IMR-90 (cell line): ENCODE data around the gene MGAT5. TPM values are rescaled to one million over a fixed set of nuclear protein-coding genes. Genes with fewer than 3 reads are reported as not detected.

Source experiments
- ATAC-seq: fragments of 200-7000 bp; cut with Tn5 transposase; 2 replicates; pipeline ENCODE4 v1.9.1; 2020; ENCODE audit warnings: low read depth, mild to moderate bottlenecking, moderate library complexity
- BruUV-seq: library from RNA; stranded (reverse); fragments of 400-500 nt; replicated peaks from 2 replicates; lab custom pipeline; 2021; lab: Mats Ljungman, UMichigan
- CTCF ChIA-PET: fragments of 300-600 bp; formaldehyde crosslinking; extraction: SDS; loops from one replicate; lab custom pipeline; 2021; ENCODE audit warnings: antibody characterized with exemption; lab: Yijun Ruan, JAX
- POLR2A ChIA-PET: fragments of 300-600 bp; sonication (Branson Sonifier 250); formaldehyde crosslinking; loops from one replicate; lab custom pipeline; 2022; ENCODE audit warnings: antibody characterized with exemption; ENCODE audit not compliant: unreplicated experiment; lab: Charles Lee
- DNase-seq: peaks from one replicate; pipeline ENCODE4 v3.0.0; 2013
- H2AFZ ChIP-seq: replicated peaks from 2 replicates; pipeline ENCODE3; 2013; ENCODE audit warnings: low read length, mild to moderate bottlenecking; ENCODE audit not compliant: poor library complexity
- H2AK5ac ChIP-seq: 2 replicates; pipeline ENCODE4 v1.6.1; 2013; ENCODE audit warnings: low read depth, low read length, inconsistent platforms
- H2AK9ac ChIP-seq: replicated peaks from 2 replicates; pipeline ENCODE3; 2013; ENCODE audit warnings: mild to moderate bottlenecking, low read depth, low read length, moderate library complexity; ENCODE audit not compliant: poor library complexity
- H2BK120ac ChIP-seq: 2 replicates; pipeline ENCODE4 v1.6.1; 2013; ENCODE audit warnings: low read depth, low read length, inconsistent platforms
- H2BK15ac ChIP-seq: 3 replicates; pipeline ENCODE4 v1.6.1; 2013; ENCODE audit warnings: low read depth, low read length, inconsistent platforms
- H2BK20ac ChIP-seq: 2 replicates; pipeline ENCODE4 v1.6.1; 2013; ENCODE audit warnings: low read depth, mild to moderate bottlenecking, inconsistent platforms, low read length, moderate library complexity
- H2BK5ac ChIP-seq: 2 replicates; pipeline ENCODE4 v1.6.1; 2013; ENCODE audit warnings: mild to moderate bottlenecking, low read depth, low read length, inconsistent platforms; ENCODE audit not compliant: poor library complexity, severe bottlenecking
- H3K14ac ChIP-seq: replicated peaks from 2 replicates; pipeline ENCODE4 v1.6.1; 2013; ENCODE audit warnings: low read depth, low read length, inconsistent platforms
- H3K18ac ChIP-seq: 2 replicates; pipeline ENCODE4 v1.6.1; 2013; ENCODE audit warnings: low read depth, low read length, control low read depth
- H3K23ac ChIP-seq: 2 replicates; pipeline ENCODE4 v1.6.1; 2013; ENCODE audit warnings: low read depth, low read length, inconsistent platforms
- H3K27ac ChIP-seq: 2 replicates; pipeline ENCODE4 v1.5.1; 2013; ENCODE audit warnings: mild to moderate bottlenecking, control low read depth, low read length; ENCODE audit not compliant: insufficient read depth
- H3K27me3 ChIP-seq: 2 replicates; pipeline ENCODE4 v1.6.1; 2013; ENCODE audit warnings: low read length; ENCODE audit not compliant: control insufficient read depth, insufficient read depth
- H3K36me3 ChIP-seq: 2 replicates; pipeline ENCODE4 v1.6.1; 2013; ENCODE audit warnings: low read length, mixed read lengths; ENCODE audit not compliant: control insufficient read depth, insufficient read depth
- H3K4ac ChIP-seq: 2 replicates; pipeline ENCODE4 v1.6.1; 2013; ENCODE audit warnings: low read depth, low read length, inconsistent platforms
- H3K4me1 ChIP-seq: 2 replicates; pipeline ENCODE4 v1.6.1; 2013; ENCODE audit warnings: low read length, mixed read lengths; ENCODE audit not compliant: control insufficient read depth, insufficient read depth
- H3K4me2 ChIP-seq: 2 replicates; pipeline ENCODE4 v1.6.1; 2013; ENCODE audit warnings: low read depth, mild to moderate bottlenecking, control low read depth, low read length, moderate library complexity
- H3K4me3 ChIP-seq: 2 replicates; pipeline ENCODE4 v1.5.1; 2013; ENCODE audit warnings: low read depth, mild to moderate bottlenecking, control low read depth, low read length, moderate library complexity; ENCODE audit not compliant: insufficient read depth
- H3K56ac ChIP-seq: 2 replicates; pipeline ENCODE4 v1.6.1; 2013; ENCODE audit warnings: low read length, inconsistent platforms; ENCODE audit not compliant: insufficient read depth; ENCODE audit errors: extremely low read depth
- H3K79me1 ChIP-seq, 2 experiments: 2 replicates each; pipeline ENCODE4 v1.6.1; 2013; ENCODE audit warnings: low read length in 2 of 2, inconsistent platforms in 1 of 2, low read depth in 1 of 2
- H3K9ac ChIP-seq: 2 replicates; pipeline ENCODE4 v1.6.1; 2013; ENCODE audit warnings: low read depth, low read length, control low read depth
- H3K9me1 ChIP-seq: 2 replicates; pipeline ENCODE4 v1.6.1; 2013; ENCODE audit warnings: low read length, inconsistent platforms; ENCODE audit not compliant: insufficient read depth
- H3K9me3 ChIP-seq: 2 replicates; pipeline ENCODE4 v1.6.1; 2013; ENCODE audit warnings: low read length; ENCODE audit not compliant: control insufficient read depth, insufficient read depth
- H4K20me1 ChIP-seq: 2 replicates; pipeline ENCODE4 v1.6.1; 2013; ENCODE audit warnings: low read length, inconsistent platforms; ENCODE audit not compliant: insufficient read depth
- H4K5ac ChIP-seq: 2 replicates; pipeline ENCODE4 v1.6.1; 2013; ENCODE audit warnings: mild to moderate bottlenecking, low read depth, low read length, control low read depth
- H4K8ac ChIP-seq, 2 experiments: 2 replicates each; pipeline ENCODE4 v1.6.1; 2013; ENCODE audit warnings: low read depth in 2 of 2, low read length in 2 of 2, control low read depth in 1 of 2, inconsistent platforms in 1 of 2
- H4K91ac ChIP-seq: 2 replicates; pipeline ENCODE4 v1.6.1; 2013; ENCODE audit warnings: low read depth, low read length, inconsistent platforms; ENCODE audit not compliant: insufficient read depth
- BHLHE40 ChIP-seq: fragments of 150-350 bp; IDR thresholded peaks from 2 replicates; pipeline ENCODE4 v1.6.1; 2016; ENCODE audit warnings: mild to moderate bottlenecking, low read depth, low read length
- CEBPB ChIP-seq: IDR thresholded peaks from 2 replicates; pipeline ENCODE4 v1.6.1; 2012; ENCODE audit warnings: low read depth, low read length, improper control_type of control experiment
- CHD1 ChIP-seq: IDR thresholded peaks from 2 replicates; pipeline ENCODE4 v1.6.1; 2012; ENCODE audit warnings: low read depth, low read length, improper control_type of control experiment
- FOS ChIP-seq: fragments of 150-350 bp; IDR thresholded peaks from 2 replicates; pipeline ENCODE4 v1.6.1; 2016; ENCODE audit warnings: low read depth, low read length
- MAZ ChIP-seq: IDR thresholded peaks from 2 replicates; pipeline ENCODE4 v1.6.1; 2012; ENCODE audit warnings: low read depth, mild to moderate bottlenecking, low read length, improper control_type of control experiment, moderate library complexity, borderline replicate concordance
- MXI1 ChIP-seq: IDR thresholded peaks from 2 replicates; pipeline ENCODE4 v1.6.1; 2012; ENCODE audit warnings: low read depth, mild to moderate bottlenecking, low read length, moderate library complexity, borderline replicate concordance
- NFE2L2 ChIP-seq: fragments of 150-350 bp; IDR thresholded peaks from 2 replicates; pipeline ENCODE4 v1.6.1; 2016; ENCODE audit warnings: low read depth, mild to moderate bottlenecking, low read length
- POLR2A ChIP-seq: IDR thresholded peaks from 2 replicates; pipeline ENCODE4 v1.6.1; 2012; ENCODE audit warnings: mild to moderate bottlenecking, low read depth, low read length
- RAD21 ChIP-seq: IDR thresholded peaks from 2 replicates; pipeline ENCODE4 v1.6.1; 2012; ENCODE audit warnings: low read length, improper control_type of control experiment
- RCOR1 ChIP-seq: IDR thresholded peaks from 2 replicates; pipeline ENCODE4 v1.6.1; 2012; ENCODE audit warnings: mild to moderate bottlenecking, low read length, improper control_type of control experiment; ENCODE audit not compliant: insufficient replicate concordance
- RFX5 ChIP-seq: IDR thresholded peaks from 2 replicates; pipeline ENCODE4 v1.8.0; 2012; ENCODE audit warnings: low read depth, mild to moderate bottlenecking, low read length, moderate library complexity
- SMC3 ChIP-seq: fragments of 150-350 bp; IDR thresholded peaks from 2 replicates; pipeline ENCODE4 v1.6.1; 2016; ENCODE audit warnings: low read depth, mild to moderate bottlenecking, antibody characterized with exemption, low read length, moderate library complexity
- USF2 ChIP-seq: fragments of 150-350 bp; IDR thresholded peaks from 2 replicates; pipeline ENCODE4 v1.6.1; 2017; ENCODE audit warnings: mild to moderate bottlenecking, antibody characterized with exemption, low read length, low read depth
- WGBS, 2 experiments: methylation state at CpG; one replicate each; pipeline versions ENCODE4 v1.1.5 to v1.1.7; 2013; ENCODE audit warnings: missing lambda C conversion rate in 2 of 2; ENCODE audit not compliant: insufficient read length in 1 of 2; ENCODE audit errors: extremely low coverage in 2 of 2; 5-methylcytosine and 5-hydroxymethylcytosine counted together
- dilution Hi-C: fragments of 300-500 bp; cut with HindIII; formaldehyde crosslinking; loops from one replicate; pipeline ENCODE4 v1.14.3; 2018; ENCODE audit warnings: low sequenced_read_pairs; ENCODE audit not compliant: unreplicated experiment
- in situ Hi-C: fragments of 300-500 bp; cut with MboI; formaldehyde crosslinking; loops from 3 replicates; pipeline ENCODE4 v1.14.3; 2019; ENCODE audit warnings: low sequenced_read_pairs, inconsistent platforms, mixed read lengths
- intact Hi-C: fragments of 100-400 bp; cut with micrococcal nuclease; formaldehyde crosslinking; loops from 2 replicates; pipeline ENCODE4 v1.10.0; 2022
- polyA plus RNA-seq, 3 experiments: library from polyadenylated mRNA; depleted of rRNA; stranded (reverse); fragments of >200 nt; gene quantifications; 2 replicates each; pipeline ENCODE4 v1.2.3, GENCODE V29; 2012; ENCODE audit warnings: low replicate concordance in 1 of 3
- total RNA-seq: library from RNA; depleted of rRNA; stranded (reverse); fragments of >200 nt; gene quantifications from 2 replicates; pipeline ENCODE4 v1.2.3, GENCODE V29; 2012
- TF ChIP-seq, protein P1 (sequence below): fragments of 150-350 bp; IDR thresholded peaks from 2 replicates; pipeline ENCODE4 v1.6.1; 2016; ENCODE audit warnings: low read depth, mild to moderate bottlenecking, low read length, moderate library complexity, borderline replicate concordance

MGAT5 gene
- total and polyA plus RNA-seq, 2 of the 4 experiments (the other 2 are of a cell fraction), result 22.9 to 59.9 TPM

GRCh38 chr2:134338208-134338607, 84.3 kb downstream of the MGAT5 start:
- Histone ChIP-seq H2BK15ac (no peak overlapping the region), H2AFZ (no peak overlapping the region), H3K23ac (no peak overlapping the region), H3K4me3 (no peak overlapping the region), H4K8ac (no peak overlapping the region), H3K56ac (no peak overlapping the region), H3K79me1 (peaks cover 10 to 18% of the 10 kb centered on the region in 2 experiments), H2BK120ac (no peak overlapping the region), H2AK5ac (no peak overlapping the region), H3K4me2 (no peak overlapping the region), H3K14ac (no peak overlapping the region), H3K9me3 (no peaks in the 10 kb centered on the region), H2BK5ac (no peak overlapping the region), H3K36me3 (peaks cover 17% of the 10 kb centered on the region), H3K27ac (no peak overlapping the region), H4K20me1 (no peaks in the 10 kb centered on the region), H2BK20ac (no peak overlapping the region), H3K4ac (no peak overlapping the region), H3K27me3 (no peaks in the 10 kb centered on the region), H3K4me1 (no peaks in the 10 kb centered on the region; the same call in 1 of the 2 replicates), H4K91ac (no peak overlapping the region), H3K18ac (no peak overlapping the region), H4K5ac (no peak overlapping the region), H3K9ac (no peak overlapping the region), H3K9me1 (no peaks in the 10 kb centered on the region), H2AK9ac (no peak overlapping the region)
- dilution Hi-C loops, result no loop called here
- no CpG with 5 or more reads among the region's 8 CpGs for WGBS, 2 experiments
- TF ChIP-seq NFE2L2 (no peak), MAZ (no peak), POLR2A (no peak), RAD21 (no peak), FOS (no peak), CHD1 (no peak), CEBPB (no peak), USF2 (no peak), MXI1 (no peak), RCOR1 (no peak), SMC3 (no peak), BHLHE40 (no peak), RFX5 (no peak)
- TF ChIP-seq, protein P1, sequence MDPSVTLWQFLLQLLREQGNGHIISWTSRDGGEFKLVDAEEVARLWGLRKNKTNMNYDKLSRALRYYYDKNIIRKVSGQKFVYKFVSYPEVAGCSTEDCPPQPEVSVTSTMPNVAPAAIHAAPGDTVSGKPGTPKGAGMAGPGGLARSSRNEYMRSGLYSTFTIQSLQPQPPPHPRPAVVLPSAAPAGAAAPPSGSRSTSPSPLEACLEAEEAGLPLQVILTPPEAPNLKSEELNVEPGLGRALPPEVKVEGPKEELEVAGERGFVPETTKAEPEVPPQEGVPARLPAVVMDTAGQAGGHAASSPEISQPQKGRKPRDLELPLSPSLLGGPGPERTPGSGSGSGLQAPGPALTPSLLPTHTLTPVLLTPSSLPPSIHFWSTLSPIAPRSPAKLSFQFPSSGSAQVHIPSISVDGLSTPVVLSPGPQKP, result no peak
- ATAC-seq, result no peak
- BruUV-seq, result no TSS peak
- intact Hi-C loops, result no loop called here
- CTCF ChIA-PET, result no interaction called here
- in situ Hi-C loops, result no loop called here
- POLR2A ChIA-PET, result no interaction called here
- DNase-seq, result no peak
